K562 (cell line): ENCODE measurements around the gene FBXO4. TPM values are rescaled to one million over a fixed set of nuclear protein-coding genes. Genes with fewer than 3 reads are reported as not detected.

Experiments
- ATAC-seq: fragments of 200-7000 bp; cut with Tn5 transposase; 3 replicates; pipeline ENCODE4 v1.9.1; 2020; ENCODE audit warnings: moderate library complexity
- BruUV-seq: library from RNA; stranded (reverse); fragments of 400-500 nt; replicated peaks from 2 replicates; lab custom pipeline; 2021; lab: Mats Ljungman, UMichigan
- CTCF ChIA-PET: fragments of 300-600 bp; formaldehyde crosslinking; extraction: SDS; loops from one replicate; lab custom pipeline; 2021; ENCODE audit warnings: low intra/inter-chr PET ratio; lab: Yijun Ruan, JAX
- POLR2A ChIA-PET: fragments of 300-600, 350-650 bp; sonication (Branson Sonifier 250); formaldehyde crosslinking; extraction: SDS; loops from one replicate; lab custom pipeline; 2021; ENCODE audit warnings: antibody characterized with exemption, inconsistent platforms; lab: Yijun Ruan, JAX
- DNase-seq, 4 experiments: peaks; one replicate each; pipeline versions ENCODE4 v3.0.0 to v3.0.0-alpha.2; 2011 to 2018; ENCODE audit warnings: low spot score in 3 of 4, mixed read lengths in 3 of 4; ENCODE audit errors: extremely low read depth in 1 of 4
- FAIRE-seq: peaks from 2 replicates; lab custom pipeline; 2011; peaks lifted over from hg19 to GRCh38; lab: Jason Lieb, UNC
- H2AFZ ChIP-seq: 2 replicates; pipeline ENCODE4 v1.6.0; 2011; ENCODE audit warnings: low read depth, low read length, control low read depth, inconsistent platforms
- H3K27ac ChIP-seq: fragments of 200-600 bp; 3 replicates; pipeline ENCODE4 v1.8.0; 2011; ENCODE audit warnings: low read depth, mild to moderate bottlenecking, control low read depth, inconsistent platforms, low read length, moderate library complexity, mixed read lengths; ENCODE audit errors: extremely low read depth
- H3K27me3 ChIP-seq, 2 experiments: fragments of 300-600 bp in 1 of 2; 2 replicates in 1 of 2; 3 replicates in 1 of 2; pipeline versions ENCODE4 v1.6.0 to v1.8.0; 2011; ENCODE audit warnings: inconsistent platforms in 2 of 2, low read length in 2 of 2, mild to moderate bottlenecking in 1 of 2, mixed read lengths in 1 of 2, moderate library complexity in 1 of 2; ENCODE audit not compliant: control insufficient read depth in 2 of 2, insufficient read depth in 2 of 2
- H3K36me3 ChIP-seq: fragments of 300-600 bp; 3 replicates; pipeline ENCODE4 v1.8.0; 2011; ENCODE audit warnings: mild to moderate bottlenecking, low read length, inconsistent platforms; ENCODE audit not compliant: control insufficient read depth, insufficient read depth
- H3K4me1 ChIP-seq, 2 experiments: fragments of 200-600 bp in 1 of 2; replicated peaks in 1 of 2; 2 replicates in 1 of 2; 3 replicates in 1 of 2; pipeline versions ENCODE4 v1.5.1 to v1.8.0; 2011; ENCODE audit warnings: inconsistent platforms in 2 of 2, low read length in 2 of 2, mild to moderate bottlenecking in 1 of 2, mixed read lengths in 1 of 2, moderate library complexity in 1 of 2; ENCODE audit not compliant: control insufficient read depth in 2 of 2, insufficient read depth in 2 of 2
- H3K4me2 ChIP-seq: 2 replicates; pipeline ENCODE4 v1.6.1; 2011; ENCODE audit warnings: low read length, control low read depth, inconsistent platforms, mixed read lengths; ENCODE audit not compliant: insufficient read depth
- H3K4me3 ChIP-seq: fragments of 200-600 bp; sonication (generic), shearing (Covaris generic); 2 replicates; pipeline ENCODE4 v1.5.1; 2016; ENCODE audit warnings: control low read depth, inconsistent platforms
- H3K79me2 ChIP-seq: fragments of 200-600 bp; 3 replicates; pipeline ENCODE4 v1.8.0; 2011; ENCODE audit warnings: low read length, inconsistent platforms; ENCODE audit not compliant: control insufficient read depth, insufficient read depth
- H3K9ac ChIP-seq, 2 experiments: 2 replicates each; pipeline versions ENCODE4 v1.6.0 to v1.6.1; 2011; ENCODE audit warnings: low read depth in 2 of 2, low read length in 2 of 2, control low read depth in 1 of 2, inconsistent platforms in 1 of 2, mild to moderate bottlenecking in 1 of 2, mixed read lengths in 1 of 2; ENCODE audit not compliant: insufficient read depth in 1 of 2
- H3K9me1 ChIP-seq: one replicate; pipeline ENCODE4 v1.6.0; 2011; ENCODE audit warnings: inconsistent platforms, mild to moderate bottlenecking, low read length, moderate library complexity; ENCODE audit not compliant: control insufficient read depth, insufficient read depth
- H3K9me3 ChIP-seq: replicated peaks from 2 replicates; pipeline ENCODE4 v1.5.1; 2011; ENCODE audit warnings: low read depth, low read length, inconsistent platforms; ENCODE audit not compliant: control insufficient read depth, insufficient read depth
- H4K20me1 ChIP-seq: replicated peaks from 2 replicates; pipeline ENCODE4 v1.6.1; 2011; ENCODE audit warnings: low read length, inconsistent platforms, mixed read lengths; ENCODE audit not compliant: control insufficient read depth, insufficient read depth
- BCOR ChIP-seq: fragments of 450-650 bp; IDR thresholded peaks from 2 replicates; pipeline ENCODE4 v1.6.1; 2016
- KAT2B ChIP-seq: IDR thresholded peaks from one replicate; pipeline ENCODE4 v1.6.1; 2012; ENCODE audit warnings: low read depth, mild to moderate bottlenecking, control low read depth, inconsistent platforms, low read length, moderate library complexity
- MCM5 ChIP-seq: fragments of 450-650 bp; IDR thresholded peaks from 2 replicates; pipeline ENCODE4 v1.6.1; 2016; ENCODE audit warnings: low read depth
- MYNN ChIP-seq, 2 experiments: sonication (generic); formaldehyde crosslinking in 1 of 2; IDR thresholded peaks; 2 replicates each; pipeline versions ENCODE4 v1.5.0 to v1.6.1; 2016 to 2020; ENCODE audit warnings: antibody characterized with exemption in 1 of 2, missing genetic modification reagents in 1 of 2
- PHF21A ChIP-seq: fragments of 450-650 bp; IDR thresholded peaks from 2 replicates; pipeline ENCODE4 v1.6.1; 2017; ENCODE audit warnings: low read depth, borderline replicate concordance
- PTBP1 ChIP-seq: fragments of 200-400 bp; formaldehyde crosslinking; IDR thresholded peaks from 2 replicates; pipeline ENCODE4 v1.6.1; 2017; ENCODE audit warnings: low read depth, low read length
- TAF15 ChIP-seq: fragments of 200-400 bp; formaldehyde crosslinking; IDR thresholded peaks from 2 replicates; pipeline ENCODE4 v1.6.1; 2017; ENCODE audit warnings: mild to moderate bottlenecking, low read depth, low read length, moderate library complexity
- TCF7L2 ChIP-seq: fragments of 150-350 bp; IDR thresholded peaks from 2 replicates; pipeline ENCODE4 v1.6.1; 2016; ENCODE audit warnings: low read depth, mild to moderate bottlenecking, low read length, moderate library complexity
- ZNF561 ChIP-seq: fragments of 450-650 bp; formaldehyde crosslinking; conservative IDR thresholded peaks from 2 replicates; pipeline ENCODE4 v1.4.0; 2020; ENCODE audit warnings: mild to moderate bottlenecking, moderate library complexity
- WGBS: fragments of 100-300 bp; shearing (Covaris generic); methylation state at CpG from one replicate; pipeline ENCODE4 v1.1.6; 2016; ENCODE audit warnings: low coverage, mixed read lengths; ENCODE audit not compliant: insufficient coverage; ENCODE audit errors: missing lambda C conversion rate; 5-methylcytosine and 5-hydroxymethylcytosine counted together
- in situ Hi-C: fragments of 300-500 bp; cut with MboI; formaldehyde crosslinking; loops from 4 replicates; pipeline ENCODE4 v1.15.0; 2018; ENCODE audit warnings: inconsistent platforms, mixed read lengths
- intact Hi-C: fragments of 100-400 bp; cut with micrococcal nuclease; formaldehyde crosslinking; loops from 2 replicates; pipeline ENCODE4 v1.14.2; 2022
- polyA plus RNA-seq, 8 experiments: library from polyadenylated mRNA; depleted of rRNA in 4 of 8; stranded (reverse) in 5 of 8; unstranded in 3 of 8; fragments of >200 nt; fragmentation: Nextera tagmentation in 2 of 8; fragmentation: Illumina TruSeq in 1 of 8; extraction: Ambion mirVana in 2 of 8; extraction: Trizol in 1 of 8; gene quantifications; 2 replicates each; pipeline versions ENCODE4 v1.2.1 to v1.2.3, GENCODE V29; 2011 to 2014; ENCODE audit warnings: inconsistent platforms in 1 of 8, missing spikeins in 1 of 8
- total RNA-seq, 7 experiments: library from RNA; depleted of rRNA in 6 of 7; stranded (reverse); fragments of >200 nt in 6 of 7; fragmentation: Illumina TruSeq in 2 of 7; extraction: Trizol in 2 of 7; gene quantifications; 2 replicates each; pipeline versions ENCODE4 v1.2.1 to v1.2.3, GENCODE V29; 2011 to 2021; ENCODE audit warnings: low replicate concordance in 1 of 7
- TF ChIP-seq, protein P1 (sequence below): fragments of 250-450 bp; sonication (Bioruptor Pico); IDR thresholded peaks from 2 replicates; pipeline ENCODE4 v1.4.0; 2020; ENCODE audit warnings: mild to moderate bottlenecking, moderate library complexity, borderline replicate concordance

The FBXO4 gene
- total and polyA plus RNA-seq, 9 of the 15 experiments (the other 6 are each of a cell fraction or from before 2014, with no cell fraction given): 5.9 to 33.4 (median 19.6) TPM

DNA sequence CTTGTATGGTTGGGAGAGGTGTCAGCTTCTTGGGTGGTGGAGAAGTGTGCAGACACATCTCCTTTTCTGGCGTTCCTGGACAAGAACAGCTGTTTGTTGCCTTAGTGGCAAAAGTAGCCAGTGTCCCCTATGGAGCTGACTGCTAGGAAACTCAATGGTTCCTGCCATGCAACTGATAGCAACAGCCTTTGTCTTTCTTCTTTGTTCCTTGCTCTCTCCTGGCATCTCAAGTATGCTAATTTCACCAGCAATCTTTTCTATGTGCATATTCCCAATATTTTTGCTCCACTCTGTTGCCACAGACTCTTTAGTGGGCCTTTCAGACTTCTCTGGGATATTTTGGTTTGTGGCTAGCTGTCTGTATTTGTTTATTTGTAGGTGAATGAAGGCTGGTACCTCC lies 36.7 kb downstream of the FBXO4 start:
- H3K4me1 ChIP-seq: no peaks in the 10 kb centered on the region
- no peak for FAIRE-seq

More for the DNA sequence above, 36.7 kb downstream of the FBXO4 start:
- DNase-seq: no peak
- no peaks in the 10 kb centered on the region for H3K36me3 ChIP-seq
- H3K9me1 ChIP-seq: no peaks in the 10 kb centered on the region
- POLR2A ChIA-PET: no interaction called here
- CTCF ChIA-PET: no interaction called here
- H3K27ac ChIP-seq: no peak overlapping the region
- in situ Hi-C loops: no loop called here
- 0% methylated on average over 1 of the region's 1 CpG for WGBS
- H3K4me2 ChIP-seq: no peak overlapping the region
- no TSS peak for BruUV-seq
- no peaks in the 10 kb centered on the region for H3K79me2 ChIP-seq
- no peak overlapping the region for H3K9ac ChIP-seq
- no peaks in the 10 kb centered on the region for H4K20me1 ChIP-seq
- no peak for TF ChIP-seq PTBP1
- no peak for TF ChIP-seq PHF21A
- TF ChIP-seq, protein P1, sequence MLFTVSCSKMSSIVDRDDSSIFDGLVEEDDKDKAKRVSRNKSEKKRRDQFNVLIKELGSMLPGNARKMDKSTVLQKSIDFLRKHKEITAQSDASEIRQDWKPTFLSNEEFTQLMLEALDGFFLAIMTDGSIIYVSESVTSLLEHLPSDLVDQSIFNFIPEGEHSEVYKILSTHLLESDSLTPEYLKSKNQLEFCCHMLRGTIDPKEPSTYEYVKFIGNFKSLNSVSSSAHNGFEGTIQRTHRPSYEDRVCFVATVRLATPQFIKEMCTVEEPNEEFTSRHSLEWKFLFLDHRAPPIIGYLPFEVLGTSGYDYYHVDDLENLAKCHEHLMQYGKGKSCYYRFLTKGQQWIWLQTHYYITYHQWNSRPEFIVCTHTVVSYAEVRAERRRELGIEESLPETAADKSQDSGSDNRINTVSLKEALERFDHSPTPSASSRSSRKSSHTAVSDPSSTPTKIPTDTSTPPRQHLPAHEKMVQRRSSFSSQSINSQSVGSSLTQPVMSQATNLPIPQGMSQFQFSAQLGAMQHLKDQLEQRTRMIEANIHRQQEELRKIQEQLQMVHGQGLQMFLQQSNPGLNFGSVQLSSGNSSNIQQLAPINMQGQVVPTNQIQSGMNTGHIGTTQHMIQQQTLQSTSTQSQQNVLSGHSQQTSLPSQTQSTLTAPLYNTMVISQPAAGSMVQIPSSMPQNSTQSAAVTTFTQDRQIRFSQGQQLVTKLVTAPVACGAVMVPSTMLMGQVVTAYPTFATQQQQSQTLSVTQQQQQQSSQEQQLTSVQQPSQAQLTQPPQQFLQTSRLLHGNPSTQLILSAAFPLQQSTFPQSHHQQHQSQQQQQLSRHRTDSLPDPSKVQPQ (CRISPR knock-in tag): no peak
- TF ChIP-seq KAT2B: no peak
- no peak for TF ChIP-seq TAF15
- TF ChIP-seq BCOR: no peak
- TF ChIP-seq TCF7L2: no peak
- no peak for TF ChIP-seq MCM5
- no peak for TF ChIP-seq MYNN (IDR thresholded peaks at IDR 0.05)
- TF ChIP-seq MYNN (CRISPR knock-in tag; IDR thresholded peaks at IDR 0.05): no peak
- no peak for TF ChIP-seq ZNF561 (CRISPR knock-in tag)
- TF ChIP-seq, all 486 proteins: peak for 0
- intact Hi-C loops: no loop called here
- Histone ChIP-seq H2AFZ (no peak overlapping the region), H3K27me3 (no peaks in the 10 kb centered on the region), H3K9me3 (no peaks in the 10 kb centered on the region; the same call in 1 of the 2 replicates), H3K4me3 (no peak overlapping the region)
- ATAC-seq: no peak
